PC-3 (cell line): ENCODE data around the gene ACOT8.

ENCODE experiments used
- CTCF ChIP-seq: fragments of 300-600 bp; sonication (generic); conservative IDR thresholded peaks from 2 replicates; pipeline ENCODE4 v1.5.1; 2017; ENCODE audit warnings: antibody characterized with exemption, low read depth, mild to moderate bottlenecking, low read length
- EZH2 ChIP-seq: fragments of 300-600 bp; sonication (generic); IDR thresholded peaks from one replicate; pipeline ENCODE4 v1.6.1; 2017; ENCODE audit warnings: antibody characterized with exemption, mild to moderate bottlenecking, low read length; ENCODE audit not compliant: unreplicated experiment
- EZH2phosphoT487 ChIP-seq: fragments of 300-600 bp; sonication (generic); IDR thresholded peaks from 2 replicates; pipeline ENCODE4 v1.6.1; 2018; ENCODE audit warnings: mild to moderate bottlenecking, antibody characterized with exemption, low read length, borderline replicate concordance

- no peak for TF ChIP-seq CTCF
- no peak for TF ChIP-seq EZH2phosphoT487
- TF ChIP-seq EZH2 = no peak
These were observed 40.2 kb downstream of the ACOT8 start for GRCh38 chr20:45816951-45817350.
